H9 (cell line): ENCODE results near the gene SEMA3C. TPM values are rescaled to one million over a fixed set of nuclear protein-coding genes. Genes with fewer than 3 reads are reported as not detected.

ENCODE experiments used
- DNase-seq: peaks from one replicate; pipeline ENCODE4 v3.0.0-alpha.2; 2017
- H2AFZ ChIP-seq: one replicate; pipeline ENCODE4 v1.6.1; 2013; ENCODE audit warnings: mild to moderate bottlenecking, low read length, control low read depth, moderate library complexity
- H2AK5ac ChIP-seq: 2 replicates; pipeline ENCODE4 v1.6.1; 2013; ENCODE audit warnings: low read length, control low read depth, mixed read lengths; ENCODE audit not compliant: insufficient read length
- H2BK120ac ChIP-seq: one replicate; pipeline ENCODE4 v1.6.1; 2013; ENCODE audit warnings: low read depth, mild to moderate bottlenecking, low read length, control low read depth, inconsistent platforms; ENCODE audit not compliant: poor library complexity, severe bottlenecking
- H2BK12ac ChIP-seq: 2 replicates; pipeline ENCODE4 v1.6.1; 2013; ENCODE audit warnings: low read length, control low read depth, mixed read lengths, low read depth; ENCODE audit not compliant: insufficient read length
- H2BK15ac ChIP-seq: 2 replicates; pipeline ENCODE4 v1.6.1; 2013; ENCODE audit warnings: low read depth, low read length, control low read depth
- H2BK20ac ChIP-seq: one replicate; pipeline ENCODE4 v1.6.1; 2013; ENCODE audit warnings: low read depth, mild to moderate bottlenecking, low read length, control low read depth, inconsistent platforms; ENCODE audit not compliant: poor library complexity, severe bottlenecking
- H2BK5ac ChIP-seq: 2 replicates; pipeline ENCODE4 v1.6.1; 2013; ENCODE audit warnings: low read length, control low read depth, mixed read lengths; ENCODE audit not compliant: insufficient read length
- H3K14ac ChIP-seq: 2 replicates; pipeline ENCODE4 v1.6.1; 2013; ENCODE audit warnings: low read length, control low read depth; ENCODE audit not compliant: insufficient read depth
- H3K18ac ChIP-seq: 2 replicates; pipeline ENCODE4 v1.6.1; 2013; ENCODE audit warnings: low read depth, mild to moderate bottlenecking, mixed read lengths, low read length, control low read depth; ENCODE audit not compliant: insufficient read length
- H3K23ac ChIP-seq: 2 replicates; pipeline ENCODE4 v1.6.1; 2013; ENCODE audit warnings: low read length, control low read depth, mixed read lengths, low read depth; ENCODE audit not compliant: insufficient read length
- H3K23me2 ChIP-seq: 2 replicates; pipeline ENCODE4 v1.6.1; 2013; ENCODE audit warnings: low read depth, mild to moderate bottlenecking, mixed read lengths, low read length, control low read depth; ENCODE audit not compliant: insufficient read length, poor library complexity, severe bottlenecking
- H3K27ac ChIP-seq: 2 replicates; pipeline ENCODE4 v1.5.1; 2013; ENCODE audit warnings: low read length, control low read depth, mixed read lengths, low read depth; ENCODE audit not compliant: insufficient read length
- H3K27me3 ChIP-seq: 2 replicates; pipeline ENCODE4 v1.6.1; 2013; ENCODE audit warnings: low read length, control low read depth, inconsistent platforms; ENCODE audit not compliant: insufficient read depth
- H3K4ac ChIP-seq: 2 replicates; pipeline ENCODE4 v1.6.1; 2013; ENCODE audit warnings: low read depth, mild to moderate bottlenecking, control low read depth, inconsistent platforms, low read length, moderate library complexity
- H3K4me1 ChIP-seq: 2 replicates; pipeline ENCODE4 v1.6.1; 2013; ENCODE audit warnings: low read length, control low read depth, inconsistent platforms; ENCODE audit not compliant: insufficient read depth
- H3K4me2 ChIP-seq: 2 replicates; pipeline ENCODE4 v1.6.1; 2013; ENCODE audit warnings: low read length, control low read depth, mixed read lengths; ENCODE audit not compliant: insufficient read length, insufficient read depth
- H3K56ac ChIP-seq: 2 replicates; pipeline ENCODE4 v1.6.1; 2013; ENCODE audit warnings: low read depth, mild to moderate bottlenecking, mixed read lengths, low read length, control low read depth; ENCODE audit not compliant: insufficient read length
- H3K79me1 ChIP-seq: 2 replicates; pipeline ENCODE4 v1.6.1; 2013; ENCODE audit warnings: low read depth, mild to moderate bottlenecking, moderate library complexity, low read length, control low read depth, inconsistent platforms; ENCODE audit not compliant: insufficient read depth, poor library complexity, severe bottlenecking
- H3K79me2 ChIP-seq: 2 replicates; pipeline ENCODE4 v1.6.1; 2013; ENCODE audit warnings: low read length, control low read depth, inconsistent platforms; ENCODE audit not compliant: insufficient read depth
- H3K9ac ChIP-seq: 2 replicates; pipeline ENCODE4 v1.6.1; 2013; ENCODE audit warnings: low read length, control low read depth, mixed read lengths; ENCODE audit not compliant: insufficient read length; ENCODE audit errors: extremely low read depth
- H3K9me3 ChIP-seq: one replicate; pipeline ENCODE4 v1.6.1; 2013; ENCODE audit warnings: low read depth, low read length, inconsistent platforms; ENCODE audit not compliant: control insufficient read depth
- H3T11ph ChIP-seq: one replicate; pipeline ENCODE4 v1.6.1; 2013; ENCODE audit warnings: mild to moderate bottlenecking, low read length, control low read depth, inconsistent platforms
- H4K20me1 ChIP-seq: one replicate; pipeline ENCODE4 v1.6.1; 2013; ENCODE audit not compliant: control insufficient read depth, insufficient read length, insufficient read depth
- H4K5ac ChIP-seq: 2 replicates; pipeline ENCODE4 v1.6.1; 2013; ENCODE audit warnings: low read depth, mild to moderate bottlenecking, mixed read lengths, low read length, control low read depth; ENCODE audit not compliant: insufficient read length
- H4K8ac ChIP-seq: replicated peaks from 2 replicates; pipeline ENCODE4 v1.6.1; 2013; ENCODE audit warnings: low read length, control low read depth, mixed read lengths, low read depth; ENCODE audit not compliant: insufficient read length
- H4K91ac ChIP-seq: 2 replicates; pipeline ENCODE4 v1.6.1; 2013; ENCODE audit warnings: low read depth, mild to moderate bottlenecking, moderate library complexity, mixed read lengths, low read length, control low read depth; ENCODE audit not compliant: insufficient read length
- H3K27ac Mint-ChIP-seq, 3 experiments: 2 replicates in 2 of 3; 3 replicates in 1 of 3; pipeline ENCODE4 v1.8.0; 2020 to 2021; ENCODE audit warnings: mixed read lengths in 3 of 3, mild to moderate bottlenecking in 1 of 3, moderate library complexity in 1 of 3
- H3K27me3 Mint-ChIP-seq: 2 replicates; pipeline ENCODE4 v1.8.0; 2021; ENCODE audit warnings: low read depth, mild to moderate bottlenecking, moderate library complexity, mixed read lengths
- H3K36me3 Mint-ChIP-seq, 3 experiments: 2 replicates in 2 of 3; 3 replicates in 1 of 3; pipeline ENCODE4 v1.8.0; 2020 to 2021; ENCODE audit warnings: low read depth in 3 of 3, mixed read lengths in 3 of 3; ENCODE audit not compliant: insufficient read depth in 1 of 3
- H3K4me1 Mint-ChIP-seq, 2 experiments: 2 replicates each; pipeline ENCODE4 v1.8.0; 2020; ENCODE audit warnings: mixed read lengths in 2 of 2
- H3K4me3 Mint-ChIP-seq, 2 experiments: 2 replicates in 1 of 2; 3 replicates in 1 of 2; pipeline ENCODE4 v1.8.0; 2020 to 2021; ENCODE audit warnings: mild to moderate bottlenecking in 2 of 2, mixed read lengths in 2 of 2, moderate library complexity in 1 of 2
- H3K9me3 Mint-ChIP-seq, 2 experiments: 2 replicates in 1 of 2; 3 replicates in 1 of 2; pipeline ENCODE4 v1.8.0; 2020; ENCODE audit warnings: mild to moderate bottlenecking in 2 of 2, mixed read lengths in 2 of 2, moderate library complexity in 1 of 2
- CTCF ChIP-seq: fragments of 200-600 bp; sonication (generic); conservative IDR thresholded peaks from 3 replicates; pipeline ENCODE4 v1.8.0; 2021; ENCODE audit warnings: antibody characterized with exemption, mild to moderate bottlenecking
- WGBS: extraction: QIAGEN DNeasy Blood & Tissue Kit; methylation state at CpG from one replicate; pipeline ENCODE4 v1.1.7; 2013; ENCODE audit warnings: missing lambda C conversion rate, low lambda C conversion rate, mixed read lengths; ENCODE audit not compliant: insufficient read length; ENCODE audit errors: extremely low coverage; 5-methylcytosine and 5-hydroxymethylcytosine counted together
- total RNA-seq: library from RNA; stranded (reverse); gene quantifications from 2 replicates; pipeline ENCODE4 v1.2.1, GENCODE V29; 2021

The SEMA3C gene
- total RNA-seq, 1 experiment from 2014 or later = 1.6 TPM

- no peak overlapping the region for H3K27ac Mint-ChIP-seq
- WGBS = no CpG with 5 or more reads among the region's 1 CpG
- no peaks in the 10 kb centered on the region for H3K79me2 ChIP-seq
Observed at GRCh38 chr7:80773787-80774508, 144.9 kb downstream of the SEMA3C start.

More at GRCh38 chr7:80773787-80774508, 144.9 kb downstream of the SEMA3C start:
- TF ChIP-seq CTCF = no peak
- H3K56ac ChIP-seq = no peak overlapping the region
- H2AK5ac ChIP-seq = no peak overlapping the region
- H3K23me2 ChIP-seq = no peaks in the 10 kb centered on the region
- H3K4ac ChIP-seq = no peak overlapping the region
- H2AFZ ChIP-seq = no peak overlapping the region
- no peaks in the 10 kb centered on the region for H3K27me3 ChIP-seq
- H2BK120ac ChIP-seq = no peak overlapping the region
- H3K79me1 ChIP-seq = no peaks in the 10 kb centered on the region
- no peak overlapping the region for H3K14ac ChIP-seq
- no peaks in the 10 kb centered on the region for H3K4me1 ChIP-seq
- H2BK20ac ChIP-seq = no peak overlapping the region
- H3K23ac ChIP-seq = no peak overlapping the region
- H3T11ph ChIP-seq = no peak overlapping the region
- H4K91ac ChIP-seq = no peak overlapping the region
- no peak overlapping the region for H3K18ac ChIP-seq
- Mint-ChIP-seq H3K9me3 (no peaks in the 10 kb centered on the region), H3K4me3 (no peak overlapping the region), H3K27me3 (peaks cover 10% of the 10 kb centered on the region), H3K4me1 (peaks cover 19% of the 10 kb centered on the region in 2 experiments), H3K36me3 (no peaks in the 10 kb centered on the region)
- no peak overlapping the region for H3K27ac ChIP-seq
- no peaks in the 10 kb centered on the region for H4K20me1 ChIP-seq
- H3K9me3 ChIP-seq = no peaks in the 10 kb centered on the region
- H2BK5ac ChIP-seq = no peak overlapping the region
- no peak overlapping the region for H2BK12ac ChIP-seq
- H4K5ac ChIP-seq = no peak overlapping the region
- H4K8ac ChIP-seq = no peak overlapping the region
- no peak overlapping the region for H3K9ac ChIP-seq
- no peak overlapping the region for H2BK15ac ChIP-seq
- DNase-seq = no peak
- no peak overlapping the region for H3K4me2 ChIP-seq
